ENCODE results near the gene PRDM16. TPM values are rescaled to one million over a fixed set of nuclear protein-coding genes. Genes with fewer than 3 reads are reported as not detected.
A peak's percentile ranks its signal among the peaks of the same experiment; 100 is the strongest.

Gene PRDM16
- total and polyA plus RNA-seq, 2 of the 8 experiments (the other 6 are each of a cell fraction or from before 2014, with no cell fraction given) = 0.39 to 0.43 TPM

- peak; percentile 62; the same call in 1 of the 2 replicates for TF ChIP-seq MAFK (IDR thresholded peaks at IDR 0.05; ENCODE audit: low read depth, low read length)
- TF ChIP-seq JUN (IDR thresholded peaks at IDR 0.05; ENCODE audit: low read depth, low read length) = 0 out of 2 replicates have a peak, but pooled peaks have one; percentile 7
Observed at GRCh38 chr1:3312898-3313575, 244.0 kb downstream of the PRDM16 start (continued).

Data from H1 (cell line).